PC-9 (cell line): Measurements from ENCODE around the gene AKR1E2. TPM values are rescaled to one million over a fixed set of nuclear protein-coding genes. Genes with fewer than 3 reads are reported as not detected.

Experiments used
- Bru-seq: library from RNA; stranded (reverse); fragments of 400-500 nt; gene quantifications from one replicate; lab custom pipeline; 2021; lab: Mats Ljungman, UMichigan
- BruChase-seq, 2 experiments: library from RNA; stranded (reverse); fragments of 400-500 nt; gene quantifications; one replicate each; lab custom pipeline; 2021; lab: Mats Ljungman, UMichigan
- BruUV-seq: library from RNA; stranded (reverse); fragments of 400-500 nt; replicated peaks from 2 replicates; lab custom pipeline; 2021; lab: Mats Ljungman, UMichigan
- CTCF ChIA-PET: fragments of 300-600 bp; sonication (Branson Sonifier 250); formaldehyde crosslinking; loops from one replicate; lab custom pipeline; 2022; ENCODE audit warnings: antibody characterized with exemption; lab: Charles Lee
- POLR2A ChIA-PET: fragments of 300-600 bp; sonication (Branson Sonifier 250); formaldehyde crosslinking; loops from one replicate; lab custom pipeline; 2022; ENCODE audit warnings: antibody characterized with exemption; ENCODE audit not compliant: unreplicated experiment; lab: Charles Lee
- DNase-seq, 2 experiments: peaks; one replicate each; pipeline versions ENCODE4 v3.0.0 to v3.0.0-alpha.2; 2015 to 2022; ENCODE audit warnings: mixed read lengths in 1 of 2
- H2AFZ ChIP-seq: fragments of 200-600 bp; sonication (generic); 2 replicates; pipeline ENCODE4 v1.8.1; 2017; ENCODE audit warnings: antibody characterized with exemption
- H3F3A ChIP-seq: fragments of 200-600 bp; sonication (generic); 2 replicates; pipeline ENCODE4 v1.8.1; 2017; ENCODE audit warnings: antibody characterized with exemption, mild to moderate bottlenecking, low read depth; ENCODE audit not compliant: insufficient read depth
- H3K27ac ChIP-seq: fragments of 200-600 bp; sonication (generic); 2 replicates; pipeline ENCODE4 v1.6.1; 2016; ENCODE audit warnings: mixed run types
- H3K27me3 ChIP-seq: fragments of 200-600 bp; sonication (generic); 2 replicates; pipeline ENCODE4 v1.6.1; 2016; ENCODE audit warnings: low read depth, mixed run types; ENCODE audit not compliant: insufficient read depth
- H3K36me3 ChIP-seq: fragments of 200-600 bp; sonication (generic); 2 replicates; pipeline ENCODE4 v1.6.1; 2016; ENCODE audit warnings: low read depth, mixed run types
- H3K4me1 ChIP-seq: fragments of 200-600 bp; sonication (generic); replicated peaks from 2 replicates; pipeline ENCODE4 v1.6.1; 2016; ENCODE audit warnings: mixed run types; ENCODE audit not compliant: insufficient read depth
- H3K4me2 ChIP-seq: fragments of 200-600 bp; sonication (generic); 2 replicates; pipeline ENCODE4 v1.6.1; 2017; ENCODE audit warnings: mixed run types
- H3K4me3 ChIP-seq: fragments of 200-600 bp; sonication (generic); 2 replicates; pipeline ENCODE4 v1.6.1; 2016; ENCODE audit warnings: mixed run types
- H3K79me2 ChIP-seq: fragments of 200-600 bp; sonication (generic); 2 replicates; pipeline ENCODE4 v1.6.1; 2017; ENCODE audit warnings: low read depth, mixed run types
- H3K9me2 ChIP-seq: fragments of 200-600 bp; sonication (generic); 2 replicates; pipeline ENCODE4 v1.8.1; 2017; ENCODE audit warnings: mild to moderate bottlenecking; ENCODE audit not compliant: insufficient read depth
- H3K9me3 ChIP-seq: fragments of 200-600 bp; sonication (generic); 2 replicates; pipeline ENCODE4 v1.8.1; 2016; ENCODE audit warnings: low read depth; ENCODE audit not compliant: insufficient read depth
- H4K20me1 ChIP-seq: fragments of 200-600 bp; sonication (generic); 2 replicates; pipeline ENCODE4 v1.8.1; 2017; ENCODE audit not compliant: insufficient read depth
- CTCF ChIP-seq: fragments of 200-600 bp; sonication (generic); conservative IDR thresholded peaks from 2 replicates; pipeline ENCODE4 v1.6.1; 2017; ENCODE audit warnings: mixed run types, antibody characterized with exemption, mild to moderate bottlenecking, moderate library complexity
- EZH2 ChIP-seq: fragments of 200-600 bp; sonication (generic); IDR thresholded peaks from 2 replicates; pipeline ENCODE4 v1.8.0; 2017; ENCODE audit warnings: antibody characterized with exemption, low read depth
- intact Hi-C: fragments of 100-400 bp; cut with micrococcal nuclease; formaldehyde crosslinking; loops from one replicate; pipeline ENCODE4 v1.10.0; 2022; ENCODE audit not compliant: unreplicated experiment
- long read RNA-seq: library from polyadenylated mRNA; stranded (forward); transcript quantifications from one replicate; pipeline ENCODE4 v2.0.0, GENCODE V29; 2022
- total RNA-seq: library from RNA; stranded (reverse); gene quantifications from 2 replicates; pipeline ENCODE4 v1.2.3, GENCODE V29; 2021

Gene AKR1E2
- total RNA-seq (1.9 and 2.0 TPM in 2 replicates), Bru-seq, nascent RNA (percentile 28 among the genes with signal in this experiment), BruChase-seq, experiment 1, labeled RNA remaining after a 2-hour chase (percentile 33 among the genes with signal in this experiment), BruChase-seq, experiment 2, labeled RNA remaining after a 6-hour chase (percentile 23 among the genes with signal in this experiment)
- long read RNA-seq, partial matches to known transcripts = 0 of 4 reads
- long read RNA-seq, other reads (novel, unspliced or antisense) = 4 of 4 reads

- Histone ChIP-seq H3K79me2 (no peaks in the 10 kb centered on the region), H3K27ac (no peak within 1 kb of the TSS), H4K20me1 (no peaks in the 10 kb centered on the region), H3K9me3 (0 out of 2 replicates have a peak, but pooled peaks cover 5% of the 10 kb centered on the region), H3K4me3 (no peak within 1 kb of the TSS), H2AFZ (no peak within 1 kb of the TSS), H3K4me2 (no peak within 1 kb of the TSS), H3K36me3 (no peaks in the 10 kb centered on the region), H3K9me2 (no peaks in the 10 kb centered on the region), H3K27me3 (no peaks in the 10 kb centered on the region), H3F3A (no peaks in the 10 kb centered on the region), H3K4me1 (no peaks in the 10 kb centered on the region)
- intact Hi-C loops = no loop called here
- peak in 1 of 2 experiments; percentile 67 for DNase-seq
- TF ChIP-seq CTCF = no peak
- TF ChIP-seq EZH2 = no peak
- CTCF ChIA-PET = no interaction called here
- POLR2A ChIA-PET = no interaction called here
- no TSS peak for BruUV-seq
These were observed at the start of gene AKR1E2 for GRCh38 chr10:4825868-4826791. AKR1E2 (plus strand) TSS chr10:4826207; CDS start chr10:4826325, 118 bp downstream.

DNA sequence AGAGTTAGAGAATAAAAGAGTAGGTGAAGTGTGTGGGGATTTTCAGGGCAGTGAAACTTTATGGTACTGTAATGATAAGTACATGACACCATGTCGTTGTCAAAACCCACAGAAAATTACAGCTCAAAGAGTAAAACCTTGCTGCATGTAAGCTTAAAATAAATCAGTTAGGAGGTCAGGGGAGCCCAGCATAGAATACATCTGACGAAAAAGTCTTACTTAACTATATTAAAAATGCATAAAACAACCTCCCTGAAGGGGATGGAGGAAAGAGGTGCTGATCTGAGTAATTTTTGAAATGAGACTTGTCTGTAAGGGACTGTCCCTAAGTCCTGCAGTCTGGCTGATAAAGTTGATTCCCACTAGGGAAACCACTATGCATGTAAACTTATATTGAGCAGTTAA, 49.8 kb upstream of the AKR1E2 start:
- no peaks in the 10 kb centered on the region for H3K9me2 ChIP-seq
- peaks cover 7% of the 10 kb centered on the region for H3K4me1 ChIP-seq
- H3K79me2 ChIP-seq = no peaks in the 10 kb centered on the region
- TF ChIP-seq EZH2 (no peak), CTCF (no peak)
- H3K9me3 ChIP-seq = no peaks in the 10 kb centered on the region
- no peaks in the 10 kb centered on the region for H3K36me3 ChIP-seq
- H3K4me3 ChIP-seq = no peak overlapping the region
- no peak overlapping the region for H2AFZ ChIP-seq
- no TSS peak for BruUV-seq
- H3K27ac ChIP-seq = no peak overlapping the region
- ChIA-PET CTCF (no interaction called here), POLR2A (interaction anchor here (0.5 kb wide), 1 partner anchor 1612 kb away, joined by 7 read pairs; no protein-coding TSS in a partner anchor)
- H4K20me1 ChIP-seq = no peaks in the 10 kb centered on the region
- DNase-seq = no peak
- intact Hi-C loops = no loop called here
- H3K4me2 ChIP-seq = no peak overlapping the region
- H3F3A ChIP-seq = peaks cover 9% of the 10 kb centered on the region; the same call in 1 of the 2 replicates
- no peaks in the 10 kb centered on the region for H3K27me3 ChIP-seq

- Histone ChIP-seq H3K4me1 (no peaks in the 10 kb centered on the region), H3K36me3 (no peaks in the 10 kb centered on the region), H3F3A (no peaks in the 10 kb centered on the region), H3K9me3 (no peaks in the 10 kb centered on the region), H2AFZ (no peak overlapping the region), H3K79me2 (no peaks in the 10 kb centered on the region), H3K27me3 (no peaks in the 10 kb centered on the region), H4K20me1 (no peaks in the 10 kb centered on the region), H3K9me2 (no peaks in the 10 kb centered on the region), H3K4me2 (no peak overlapping the region), H3K27ac (no peak overlapping the region), H3K4me3 (no peak overlapping the region)
- POLR2A ChIA-PET = no interaction called here
- intact Hi-C loops = no loop called here
- no peak for TF ChIP-seq CTCF
- no peak for TF ChIP-seq EZH2
- CTCF ChIA-PET = no interaction called here
- DNase-seq = no peak
- no TSS peak for BruUV-seq
These were observed 47.2 kb upstream of the AKR1E2 start for GRCh38 chr10:4778761-4779160.
